Fibroblast of skin of back (primary cell): ENCODE results near the gene WHRN.

ENCODE experiments used
- DNase-seq: peaks from one replicate; pipeline ENCODE4 v3.0.0-alpha.2; 2013

Gene WHRN

DNA sequence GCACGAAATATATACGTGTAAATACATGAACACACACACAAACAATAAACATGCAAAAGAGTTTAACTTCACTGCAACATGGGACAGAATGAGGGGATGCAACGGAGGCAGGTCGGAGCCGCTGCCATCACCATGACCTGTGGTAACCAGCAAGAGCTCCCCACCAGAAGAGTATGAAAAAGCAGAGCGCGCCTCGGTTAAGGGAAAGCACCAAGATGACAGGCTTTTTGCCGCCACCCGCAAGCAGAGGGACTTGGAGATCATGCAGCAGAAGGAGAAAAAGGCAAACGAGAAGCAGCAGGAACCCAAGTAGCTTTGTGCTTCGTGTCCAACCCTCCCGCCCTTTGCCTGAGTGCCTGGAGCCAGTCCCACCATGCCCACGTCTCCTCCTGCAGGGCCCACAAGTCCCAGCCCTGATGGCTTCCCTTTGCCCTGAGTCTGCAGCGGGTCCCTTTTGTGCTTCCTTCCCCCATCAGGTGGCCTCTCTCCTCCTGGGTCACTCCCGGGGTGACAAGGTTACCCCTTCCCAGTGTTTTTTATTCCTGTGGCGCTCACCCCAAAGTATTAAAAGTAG lies 13.8 kb downstream of the WHRN start:
- DNase-seq: no peak

DNA sequence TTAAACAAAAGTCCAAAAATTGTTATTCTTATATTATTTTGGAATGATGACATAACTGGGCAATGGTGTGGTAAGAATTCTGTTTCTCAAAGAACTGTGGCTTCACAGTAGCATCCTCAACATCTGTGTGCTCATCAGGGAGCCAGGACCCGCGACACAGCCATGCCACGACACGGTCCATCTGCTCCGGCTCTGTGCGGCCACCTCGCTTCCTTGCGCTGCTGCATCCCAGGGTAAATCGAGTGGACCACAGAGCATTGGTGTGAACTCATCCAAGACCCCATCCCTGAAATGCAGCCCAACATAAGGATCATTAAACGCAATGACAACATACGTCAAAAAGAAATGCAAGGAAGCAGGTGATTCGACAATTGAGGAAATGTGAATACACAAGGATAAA lies 15.3 kb downstream of the WHRN start:
- no peak for DNase-seq

DNA sequence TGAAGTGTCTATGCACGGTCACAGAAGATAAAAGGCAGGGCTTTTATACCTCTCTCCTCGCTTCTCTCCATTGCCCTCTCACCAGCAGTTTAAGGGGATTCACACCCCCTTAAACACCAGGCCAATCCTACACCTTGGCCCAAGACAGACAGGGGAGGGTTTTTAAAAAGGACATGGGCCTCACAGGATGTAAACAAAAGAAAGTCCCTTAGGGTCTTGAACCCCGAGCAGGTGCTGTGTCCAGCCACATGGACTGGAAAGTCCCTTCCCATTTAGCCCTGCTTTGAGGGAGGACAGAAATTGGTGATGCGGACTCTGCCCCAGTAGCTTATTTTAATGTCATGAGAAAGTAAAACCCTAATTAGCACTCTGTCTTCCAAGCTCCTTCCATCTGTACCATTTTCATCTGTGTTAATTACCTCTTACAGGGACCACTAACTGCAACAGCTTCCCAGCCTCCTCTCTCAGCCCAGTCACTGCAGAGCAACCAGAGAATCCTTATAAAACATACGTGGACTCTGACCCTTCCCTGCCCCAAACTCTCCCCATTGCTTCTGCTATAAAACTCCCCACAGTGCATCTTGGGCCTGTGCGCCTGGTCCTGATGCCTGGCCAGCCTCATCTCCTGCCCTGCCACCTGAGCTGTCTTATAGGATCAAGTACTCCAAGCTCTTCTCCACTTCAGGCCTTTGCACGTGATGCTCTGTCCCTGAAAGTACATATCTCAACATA lies 16.7 kb downstream of the WHRN start:
- no peak for DNase-seq

DNA sequence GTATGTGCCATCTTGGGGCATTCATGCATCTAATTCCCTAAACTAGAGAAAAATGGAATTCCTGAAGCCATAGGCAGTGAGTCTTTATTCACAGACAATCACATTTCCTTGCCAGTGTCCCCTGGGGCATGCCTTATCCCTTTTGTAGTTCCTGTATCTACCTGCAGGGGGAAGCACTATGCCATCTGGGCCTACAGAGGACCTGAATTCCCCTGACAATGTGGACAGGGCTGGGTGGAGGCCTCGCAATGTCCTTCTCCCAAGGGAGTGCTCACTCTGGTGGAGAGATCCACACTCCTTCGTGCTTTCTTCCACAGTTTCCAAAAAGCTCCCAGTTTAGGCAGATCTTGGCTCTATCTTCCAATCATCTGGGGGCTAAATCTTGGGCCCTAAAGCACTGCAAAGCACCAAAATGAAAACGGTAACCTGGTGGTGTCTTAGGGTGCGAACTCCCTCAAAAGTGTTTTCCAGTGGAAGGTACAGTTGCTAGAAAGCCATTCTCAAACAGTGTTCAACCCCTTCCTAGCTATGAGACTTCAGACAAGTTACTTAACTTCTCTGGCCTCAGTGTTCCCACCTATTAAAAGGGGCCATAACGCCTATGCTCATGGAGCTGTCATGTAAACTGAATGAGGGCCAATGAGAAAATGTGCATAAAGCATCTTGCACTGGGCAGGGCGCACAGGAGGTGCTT lies 17.5 kb downstream of the WHRN start:
- DNase-seq: peak; percentile 79

DNA sequence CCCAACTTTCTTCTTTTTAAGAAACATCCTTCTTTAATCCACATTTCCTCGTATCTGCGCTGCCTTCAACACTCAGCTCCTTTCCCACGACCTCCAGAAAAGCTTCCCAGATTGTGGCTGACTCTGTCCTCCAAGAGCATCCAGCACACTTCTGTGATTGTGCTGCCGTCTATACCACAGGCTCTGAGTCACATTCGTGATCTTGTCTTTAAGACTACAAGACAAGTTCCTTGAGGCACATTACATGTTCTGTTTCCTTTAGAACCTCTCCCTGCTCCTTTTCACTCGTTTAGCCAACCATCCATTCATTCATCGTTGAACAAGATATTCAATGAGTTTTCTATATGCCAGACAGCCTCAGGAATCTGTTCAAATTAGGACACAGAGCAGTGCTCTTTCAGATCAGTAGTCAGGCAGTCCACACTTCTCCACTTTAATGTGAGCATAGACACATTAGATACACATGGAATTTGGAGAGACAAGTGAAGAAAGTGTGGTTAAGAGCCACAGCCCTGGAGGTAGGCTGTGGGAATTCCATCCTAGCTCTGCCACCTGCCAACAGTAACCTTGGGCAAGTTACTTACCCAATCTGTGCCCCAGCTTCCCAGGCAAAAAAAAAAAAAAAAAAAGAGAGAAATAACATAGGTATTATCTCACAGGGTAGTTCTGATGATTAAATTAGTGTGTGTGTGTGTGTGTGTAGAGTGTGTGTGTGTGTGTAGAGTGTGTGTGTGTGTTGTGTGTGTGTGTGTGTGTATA lies 18.9 kb downstream of the WHRN start:
- no peak for DNase-seq

DNA sequence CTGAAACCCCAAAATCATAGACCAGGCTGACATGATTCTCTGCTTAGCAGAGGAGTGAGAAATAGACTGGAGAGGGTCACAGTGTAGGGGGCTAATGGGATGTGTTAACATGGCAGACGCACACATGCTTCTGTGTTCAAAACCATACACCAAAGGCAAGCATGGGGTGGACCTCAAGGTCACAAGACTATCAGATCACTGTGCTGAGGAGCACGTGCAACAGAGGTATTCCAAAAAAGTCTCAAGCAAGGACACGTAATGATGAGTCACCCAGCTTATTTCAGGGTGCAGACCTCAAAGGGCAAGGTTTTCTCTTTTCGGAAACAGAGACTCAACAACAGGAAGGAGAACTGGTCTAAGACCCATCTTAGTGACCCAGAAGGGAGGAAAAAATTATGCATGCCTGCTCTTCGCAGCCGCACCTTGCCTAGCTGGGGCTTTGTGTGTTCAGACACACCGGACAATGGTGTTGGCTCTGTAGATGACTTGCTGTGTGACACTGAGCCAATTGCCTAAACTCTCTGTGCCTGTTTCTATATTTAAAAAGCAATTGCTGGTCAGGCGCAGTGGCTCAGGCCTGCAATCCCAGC lies 20.3 kb downstream of the WHRN start:
- peak; percentile 24 for DNase-seq

DNA sequence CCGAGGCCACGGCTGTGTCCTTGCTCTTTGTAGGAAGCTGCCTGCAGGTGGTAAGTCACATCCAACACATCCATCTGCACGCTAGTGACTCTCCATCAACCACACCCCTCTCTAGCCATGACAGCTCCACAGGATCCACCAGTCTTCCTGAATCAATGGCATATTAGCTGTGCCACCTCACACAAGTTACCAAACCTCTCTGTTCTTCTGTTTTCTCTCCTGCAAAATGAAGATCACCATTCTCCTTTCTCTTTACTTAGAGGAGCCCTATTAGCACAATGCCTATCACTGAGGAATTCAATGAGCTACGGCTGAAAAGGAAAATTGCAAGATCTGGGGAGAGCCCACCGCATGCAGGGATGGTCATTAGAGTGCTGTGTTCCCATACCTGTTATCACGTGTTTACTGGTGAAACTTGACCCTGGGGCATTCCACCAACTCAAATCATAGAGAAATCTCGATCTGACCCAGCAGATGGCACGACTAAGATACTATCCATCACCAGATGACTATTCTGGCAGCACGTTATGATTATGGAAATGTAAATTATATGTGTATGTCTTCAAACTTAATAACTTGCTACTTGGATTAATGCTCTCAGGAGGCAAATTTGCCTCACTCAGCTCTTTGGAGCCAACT lies 20.9 kb downstream of the WHRN start:
- no peak for DNase-seq

DNA sequence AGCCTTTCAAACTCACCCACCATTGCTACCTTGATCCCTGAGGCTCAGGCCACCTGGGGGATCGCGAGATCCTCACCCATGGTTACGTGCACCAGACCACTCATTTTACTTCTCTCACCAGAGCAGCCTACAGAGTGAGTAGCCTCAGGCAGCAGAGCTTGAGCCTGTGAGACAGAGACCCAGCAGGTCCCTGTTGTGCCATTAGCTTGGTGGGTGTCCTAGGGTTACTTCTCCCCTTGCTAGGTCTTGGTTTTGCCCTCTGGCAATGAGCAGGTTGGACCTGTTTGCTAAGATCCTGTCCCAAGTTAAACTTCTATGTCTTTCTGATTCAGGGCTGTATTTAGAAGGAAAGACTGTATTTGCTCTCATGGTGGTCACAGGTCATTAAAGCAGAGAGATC lies 21.8 kb downstream of the WHRN start:
- DNase-seq: no peak

DNA sequence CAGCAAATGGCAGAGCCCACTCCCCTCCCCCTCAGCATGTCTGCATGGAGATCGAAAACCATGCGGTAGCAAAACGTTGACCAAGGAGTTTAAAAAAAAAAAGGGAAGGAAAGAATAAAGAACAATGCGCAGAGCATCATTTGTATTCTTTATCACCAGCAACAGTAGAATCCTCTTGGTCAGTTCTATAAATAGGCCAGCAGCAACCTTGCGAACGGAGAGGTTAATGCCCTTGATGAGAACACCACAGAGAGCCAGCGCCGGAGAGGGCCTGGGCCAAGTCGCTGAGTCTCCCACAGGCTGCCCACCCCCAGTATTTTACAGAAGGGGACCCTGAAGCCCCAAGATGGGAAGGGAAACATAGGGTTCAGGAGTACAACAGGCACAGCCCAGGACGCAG lies 22.7 kb downstream of the WHRN start:
- DNase-seq: no peak

DNA sequence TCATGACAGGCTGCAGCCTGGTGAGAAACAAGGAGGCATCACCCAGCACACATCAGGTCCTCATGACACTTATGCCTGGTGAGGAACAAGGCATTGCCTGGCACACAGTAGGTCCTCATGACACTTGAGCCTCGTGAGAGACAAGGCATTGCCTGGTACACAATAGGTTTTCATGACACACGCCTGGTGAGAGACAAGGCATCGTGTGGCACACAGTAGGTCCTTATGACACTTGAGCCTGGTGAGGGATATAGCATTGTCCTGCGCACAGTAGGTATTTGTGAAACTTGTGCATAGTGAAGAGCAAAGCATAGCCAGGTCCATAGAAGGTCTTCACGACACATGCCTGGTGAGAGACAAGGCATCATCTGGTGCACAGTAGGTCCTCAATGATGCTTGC lies 23.5 kb downstream of the WHRN start:
- no peak for DNase-seq

DNA sequence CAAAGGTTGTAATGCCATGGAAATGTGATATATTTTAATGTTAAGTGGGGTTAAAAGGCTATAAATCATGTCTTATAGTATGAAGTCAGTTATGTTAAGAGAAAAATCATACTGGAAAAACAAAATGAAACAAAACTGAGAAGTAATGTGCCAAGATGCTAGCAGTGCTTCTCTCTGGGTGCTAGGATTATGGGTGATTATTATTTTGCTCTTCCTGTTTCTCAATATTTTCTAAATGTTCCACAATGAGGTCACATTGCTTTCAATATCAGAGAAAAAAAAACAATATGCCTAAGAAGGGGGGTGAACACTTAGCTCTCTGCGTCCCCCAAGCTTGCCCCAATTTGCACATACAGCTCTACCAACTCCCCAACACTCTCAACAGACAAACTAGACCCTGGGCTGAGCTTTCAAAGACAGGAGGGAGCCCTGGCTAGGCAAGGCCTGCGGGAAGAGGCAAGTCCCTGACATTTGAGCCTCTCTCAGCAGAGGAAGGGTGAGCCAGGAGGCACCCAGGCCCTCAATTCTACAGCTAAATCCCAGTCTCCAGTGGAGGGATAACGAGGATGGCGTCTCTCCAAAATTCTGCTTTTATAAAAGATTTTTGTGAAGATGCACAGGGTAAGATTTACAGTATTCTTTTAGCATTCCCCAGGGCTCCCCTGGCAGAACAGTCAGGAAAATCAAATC lies 24.4 kb downstream of the WHRN start:
- DNase-seq: no peak

DNA sequence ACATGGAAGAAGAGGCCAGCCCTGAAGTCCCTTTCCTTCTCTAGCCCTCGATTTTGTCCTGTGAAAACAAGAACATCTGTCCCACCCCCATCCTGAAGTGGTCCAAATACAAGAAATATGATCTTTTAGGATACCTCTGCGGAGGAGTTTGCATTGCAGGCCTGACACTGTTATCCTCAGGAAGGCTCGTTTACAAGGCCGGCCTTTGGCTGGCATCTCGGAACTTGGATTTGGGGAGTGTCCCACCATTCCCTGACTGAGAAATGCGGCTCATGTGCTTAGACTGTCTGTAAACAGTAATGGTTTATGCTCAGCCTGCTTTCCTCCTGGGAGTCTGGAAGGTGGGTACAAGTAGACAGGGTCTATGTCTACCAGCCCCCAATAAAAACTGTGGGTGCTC lies 26.4 kb downstream of the WHRN start:
- DNase-seq: no peak

DNA sequence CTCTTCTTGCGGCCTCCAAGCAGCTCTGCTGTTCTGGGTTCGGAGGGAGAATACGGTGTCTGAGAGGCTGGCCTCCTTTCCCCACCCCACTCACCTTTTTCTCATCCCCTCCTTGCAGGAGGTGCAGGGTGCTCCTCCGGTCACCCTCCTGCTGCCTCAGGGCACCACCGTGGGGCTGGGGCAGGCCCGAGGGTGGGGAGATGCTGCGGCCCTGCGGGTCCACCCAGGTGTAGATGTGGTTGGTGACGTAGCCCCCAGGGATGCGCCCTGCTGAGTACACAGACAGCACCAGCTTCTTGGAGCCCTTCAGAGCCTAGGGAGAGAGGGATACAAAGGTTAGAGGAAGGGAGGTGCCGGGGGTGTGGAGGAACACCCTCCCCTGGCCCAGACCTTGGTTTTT lies 26.8 kb downstream of the WHRN start:
- no peak for DNase-seq

DNA sequence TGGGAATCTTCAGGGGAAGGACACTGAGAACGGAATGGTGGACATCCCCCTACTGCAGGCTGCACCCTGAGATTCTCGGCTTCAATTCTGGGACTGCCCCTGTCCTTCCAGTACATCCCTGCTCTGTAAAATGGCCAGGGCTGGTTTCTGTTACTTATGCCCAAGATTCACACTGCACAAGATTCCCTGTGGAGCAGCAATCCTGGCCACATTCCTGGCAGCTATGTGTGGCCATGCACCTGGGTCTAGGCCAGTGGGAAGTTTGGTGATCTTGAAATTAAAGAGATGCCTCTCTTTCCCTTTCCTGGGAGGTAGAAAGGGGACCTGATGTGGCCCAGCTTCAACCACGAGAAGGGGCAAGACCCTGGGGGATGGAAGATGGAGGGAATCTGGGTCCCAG lies 27.6 kb downstream of the WHRN start:
- DNase-seq: no peak

DNA sequence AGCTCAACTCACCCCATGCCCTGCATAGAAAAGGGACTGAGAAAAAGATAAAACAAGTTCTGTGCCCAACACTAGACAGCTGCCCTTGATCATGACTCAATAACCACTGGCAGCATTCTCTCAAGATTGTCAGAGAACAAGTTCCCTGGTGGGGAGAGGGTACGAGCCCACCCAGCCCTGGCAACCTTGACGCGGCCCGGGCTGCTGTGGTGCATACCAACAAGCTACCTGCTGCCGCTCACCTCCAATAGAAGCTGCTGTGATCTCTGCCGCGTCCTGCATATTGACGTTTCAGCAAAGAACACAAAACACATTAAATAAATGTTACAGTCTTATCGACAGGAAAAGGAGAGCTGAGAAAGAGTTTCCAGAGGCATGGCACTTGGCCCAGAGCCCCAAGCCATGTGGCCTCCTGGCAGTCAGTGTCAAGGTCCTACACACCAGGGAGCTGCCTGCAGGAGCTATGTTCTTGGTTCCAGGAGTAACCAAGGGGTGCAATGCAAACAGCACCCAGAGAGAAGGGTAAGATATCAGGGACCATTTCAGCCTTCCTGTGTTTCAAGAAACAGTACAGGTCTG lies 28.3 kb downstream of the WHRN start:
- no peak for DNase-seq

DNA sequence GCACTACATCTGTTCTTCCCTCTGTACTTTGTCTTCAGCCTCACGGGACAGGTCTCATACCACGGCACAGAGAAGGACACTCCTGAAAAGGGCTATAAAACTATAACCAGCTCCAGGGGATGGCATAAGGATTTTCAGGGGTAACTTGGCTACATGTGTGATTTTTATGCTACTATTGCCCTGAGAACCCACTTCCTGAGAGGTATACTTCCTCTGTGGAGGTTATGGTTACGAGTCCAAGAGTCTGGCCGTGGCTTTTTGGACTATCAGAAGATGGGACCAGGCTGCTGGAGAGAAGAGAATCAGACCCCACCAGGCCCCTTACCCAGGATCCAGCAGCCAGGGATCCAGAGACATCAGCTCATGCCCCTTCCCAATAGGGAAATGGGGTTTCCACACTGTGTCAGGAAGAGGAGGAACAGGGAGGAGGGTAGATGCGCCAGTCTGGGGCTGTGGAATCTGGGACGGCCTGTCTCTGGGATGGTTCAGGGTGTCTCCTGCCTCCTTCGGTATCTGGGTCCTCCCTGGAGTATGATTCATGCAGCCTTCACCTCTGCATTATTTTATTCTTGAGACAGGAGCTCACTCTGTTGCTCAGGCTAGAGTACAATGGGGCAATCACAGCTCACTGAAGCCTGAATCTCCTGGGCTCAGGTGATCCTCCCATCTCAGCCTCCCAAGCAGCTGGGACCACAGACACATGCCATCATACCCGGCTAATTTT lies 29.7 kb downstream of the WHRN start:
- no peak for DNase-seq

DNA sequence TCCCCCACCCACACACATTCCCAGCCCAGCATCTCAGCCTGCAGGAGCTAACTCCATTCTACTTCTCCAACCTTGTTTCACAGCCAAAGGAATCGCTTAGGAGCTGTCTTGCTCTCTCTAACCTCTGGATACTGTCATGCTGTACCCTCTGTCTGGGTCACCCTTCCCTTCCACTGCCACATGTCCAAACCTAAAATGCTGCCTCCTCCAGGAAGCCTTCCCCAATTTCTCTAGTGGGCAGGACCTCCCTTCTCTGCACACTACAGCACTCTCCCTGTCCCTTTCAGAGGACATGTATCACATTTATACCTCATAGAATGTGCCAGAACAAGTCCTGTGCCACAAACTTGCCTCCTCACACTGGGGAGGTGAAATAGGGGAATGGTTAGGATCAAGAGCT lies 30.8 kb downstream of the WHRN start:
- no peak for DNase-seq

DNA sequence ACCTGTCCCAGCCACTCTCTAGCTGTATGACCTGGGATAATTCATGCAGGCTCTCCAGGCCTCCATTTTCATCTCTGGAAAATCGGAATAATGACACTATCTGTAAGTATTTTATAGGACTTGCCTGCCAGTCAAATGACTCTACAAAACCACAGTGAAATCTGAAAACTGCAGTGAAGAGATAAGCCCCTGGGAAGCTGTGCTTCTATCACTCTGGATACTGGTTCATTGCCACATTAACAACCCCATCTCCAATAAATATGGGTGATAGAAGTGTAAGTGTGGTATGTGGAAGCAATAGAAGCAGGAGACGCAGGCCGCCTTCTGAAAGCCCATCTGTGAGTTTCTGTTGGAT lies 31.8 kb downstream of the WHRN start:
- no peak for DNase-seq

DNA sequence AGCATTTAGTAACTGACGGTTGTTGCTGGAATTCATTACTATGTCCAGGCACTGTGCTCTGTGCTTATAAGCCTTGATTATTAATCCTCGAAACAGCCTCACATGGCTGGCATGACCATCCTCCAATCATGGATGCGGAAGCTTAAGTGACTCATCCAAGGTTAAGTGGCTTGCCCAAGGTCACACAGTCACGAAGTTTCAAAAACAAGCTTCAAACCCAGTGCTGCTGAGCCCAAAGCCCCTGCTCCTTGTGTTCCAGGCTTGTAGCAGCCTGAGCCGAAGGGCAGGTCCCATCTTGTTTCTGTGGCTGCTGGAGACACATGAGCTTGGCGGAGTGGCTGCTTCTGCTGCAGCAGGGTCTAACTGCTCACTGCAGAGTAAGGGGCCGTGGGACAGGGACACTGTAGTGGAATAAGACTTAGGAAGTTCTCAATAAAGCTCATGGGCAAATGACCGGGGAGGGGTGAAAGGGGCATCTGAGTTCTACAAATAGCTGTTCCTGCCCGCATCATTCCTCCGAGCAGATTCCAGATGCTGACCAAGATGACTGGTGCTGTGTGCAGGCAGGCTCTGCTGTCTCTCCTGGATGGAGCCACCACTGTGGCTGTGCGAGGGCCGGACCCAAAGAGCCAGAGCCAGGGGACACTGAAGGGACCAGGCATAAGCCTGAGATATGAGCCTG lies 32.4 kb downstream of the WHRN start:
- no peak for DNase-seq

DNA sequence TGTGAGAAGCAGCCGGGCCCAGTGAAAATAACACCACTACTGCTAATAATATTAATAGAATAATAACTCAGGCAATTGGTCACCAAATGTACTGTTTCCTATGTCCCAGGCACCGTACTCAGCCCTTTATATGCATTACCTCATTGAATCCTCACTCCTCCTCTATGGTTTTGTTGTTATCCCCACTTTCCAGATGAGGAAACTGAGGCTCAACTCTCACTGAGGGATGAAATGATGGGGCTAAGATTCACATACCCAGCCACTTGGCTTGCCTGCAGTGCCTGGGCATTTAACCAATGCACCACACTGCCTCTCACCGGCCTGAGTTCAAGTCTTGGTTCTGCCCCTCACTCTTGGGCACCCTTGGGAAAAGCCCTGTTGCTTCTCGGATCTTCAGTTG lies 34.1 kb downstream of the WHRN start:
- no peak for DNase-seq
